Measurements from ENCODE around the gene TBX1.

The TBX1 gene

DNA sequence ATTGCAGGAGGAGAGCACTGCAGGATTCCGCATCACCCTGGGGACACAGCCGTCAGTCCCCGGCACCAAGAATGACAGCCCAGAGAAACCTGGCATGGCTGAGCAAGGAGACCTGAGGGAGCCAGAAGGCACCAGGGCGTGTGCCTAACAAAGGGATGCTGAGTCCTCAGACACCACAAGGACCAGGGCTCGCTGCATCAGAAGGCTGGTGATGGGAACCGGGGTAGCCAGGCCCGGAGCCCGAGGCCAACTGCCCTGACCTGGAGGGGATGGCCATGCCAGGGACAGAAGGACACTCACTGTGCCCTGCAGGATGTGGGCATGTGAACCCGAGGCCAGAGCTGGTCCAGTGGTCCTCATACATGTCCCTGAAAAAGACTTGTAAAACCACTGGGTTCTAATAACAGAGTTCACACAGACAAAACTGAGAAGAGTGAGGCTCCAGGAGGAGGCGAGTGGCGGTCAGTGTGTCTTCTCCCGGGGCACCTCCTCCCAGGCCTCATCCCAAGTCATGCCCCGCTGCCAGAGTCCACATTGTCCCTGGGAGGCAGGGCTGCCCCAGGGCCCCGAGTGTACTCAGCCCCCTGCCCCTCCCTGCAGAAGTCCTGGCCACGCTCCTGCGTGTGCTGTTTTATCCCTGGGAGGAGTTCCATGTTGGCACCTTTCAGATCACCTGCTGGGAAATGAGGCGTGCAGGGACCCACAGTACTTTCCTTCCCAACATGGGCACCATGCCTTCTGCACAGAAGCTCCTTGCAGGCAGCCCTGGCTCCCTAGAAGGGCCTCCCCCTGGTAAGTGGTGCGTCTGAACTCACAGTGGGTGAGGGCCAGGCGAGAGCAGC lies 42.5 kb downstream of the TBX1 start:
- TF ChIP-seq GATA2 (IDR thresholded peaks at IDR 0.05; ENCODE audit: low read depth, low read length) (no peak), GATA3 (IDR thresholded peaks at IDR 0.05; ENCODE audit: low read depth, low read length) (no peak)

DNA sequence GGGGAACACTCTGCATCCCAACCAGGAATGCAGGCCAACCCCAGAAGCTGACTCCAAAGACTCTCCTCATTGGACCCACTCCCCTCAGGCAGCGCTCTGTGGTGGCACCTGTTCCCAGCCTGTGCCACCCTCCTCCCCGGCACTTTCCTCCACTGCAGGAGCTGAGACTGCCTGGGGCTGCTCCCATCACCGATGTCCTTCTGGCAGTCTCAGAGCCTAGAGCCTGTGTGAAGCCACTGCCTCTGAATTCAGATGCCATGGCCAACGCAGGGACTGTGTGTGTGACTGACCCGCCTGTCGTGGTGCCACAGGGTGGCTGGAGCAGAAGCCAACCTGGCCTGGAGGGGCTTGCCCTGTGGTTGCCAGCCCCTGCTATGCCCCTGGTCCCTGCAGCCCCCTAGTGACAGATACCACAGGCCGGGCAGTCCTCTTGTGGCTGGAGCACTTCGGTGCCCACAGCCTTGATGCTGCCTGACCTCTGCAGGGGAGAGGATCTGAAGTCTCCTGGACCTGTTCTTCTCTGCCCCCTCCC lies 43.2 kb downstream of the TBX1 start:
- TF ChIP-seq GATA2 (IDR thresholded peaks at IDR 0.05; ENCODE audit: low read depth, low read length) (no peak), GATA3 (IDR thresholded peaks at IDR 0.05; ENCODE audit: low read depth, low read length) (no peak)

DNA sequence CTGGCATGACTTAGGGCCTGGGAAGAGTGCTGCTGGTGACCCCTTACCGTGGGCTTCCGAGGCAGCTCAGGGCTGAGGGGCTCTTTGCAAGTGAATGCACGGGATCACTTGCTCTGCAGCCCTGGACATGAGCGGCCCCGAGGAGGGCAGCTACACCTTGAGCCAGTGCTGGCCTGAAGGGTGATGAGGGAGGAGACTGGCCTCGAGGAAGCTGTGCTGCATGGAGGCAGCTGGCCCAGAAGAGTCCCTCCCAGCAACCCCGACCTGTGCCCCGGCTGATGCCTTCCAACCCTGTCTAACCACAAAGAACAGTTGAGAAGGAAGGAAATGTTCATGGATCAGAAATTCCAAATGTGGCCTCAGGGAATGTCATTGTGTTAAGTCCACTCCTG lies 45.2 kb downstream of the TBX1 start:
- TF ChIP-seq GATA3 (IDR thresholded peaks at IDR 0.05; ENCODE audit: low read depth, low read length) (no peak), GATA2 (IDR thresholded peaks at IDR 0.05; ENCODE audit: low read depth, low read length) (no peak)

DNA sequence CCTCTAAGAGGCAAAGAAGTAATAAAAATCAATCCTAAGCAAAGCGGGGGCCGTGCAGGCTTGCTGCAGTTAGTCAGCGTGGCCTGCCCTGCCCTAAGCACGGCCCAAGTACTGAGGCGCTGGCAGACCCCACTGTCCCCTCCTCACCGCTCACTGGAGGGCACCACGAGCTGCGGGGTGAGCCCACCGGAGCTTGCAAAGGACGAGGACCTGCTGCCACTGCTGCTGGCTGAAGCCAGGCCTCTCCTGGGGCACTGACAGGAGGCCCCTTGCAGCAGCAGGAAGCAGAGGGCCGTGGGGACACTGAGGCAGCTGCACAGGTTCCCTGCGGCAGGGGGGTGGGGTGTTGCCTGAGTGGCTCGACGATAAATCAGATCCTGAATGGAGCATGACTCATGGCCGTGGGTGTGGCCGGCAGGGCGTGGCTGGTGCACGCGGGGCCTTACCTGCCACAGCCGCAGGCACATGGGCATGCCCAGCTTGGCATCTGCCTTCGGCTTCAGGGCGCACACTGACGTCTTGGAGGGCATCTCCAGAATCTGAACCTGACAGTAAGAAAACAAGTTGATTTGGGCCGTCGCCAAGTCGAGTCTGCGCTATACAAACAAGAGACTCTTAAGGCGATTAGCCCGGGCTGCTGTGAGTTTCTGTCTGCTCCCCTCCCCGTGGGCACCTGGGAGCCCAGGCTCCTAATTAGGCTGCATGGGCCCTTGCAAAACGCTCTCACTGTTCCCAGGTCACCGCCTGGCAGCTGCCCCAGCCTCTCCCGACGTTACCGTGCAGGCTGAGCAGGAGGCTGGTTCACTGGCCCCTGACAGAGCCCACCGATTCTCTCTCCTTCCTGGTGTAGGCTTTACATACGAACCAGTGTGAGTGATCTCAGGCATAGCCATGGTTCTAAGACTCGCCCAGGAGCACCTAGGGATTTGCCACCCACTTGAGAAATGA lies 45.9 kb downstream of the TBX1 start:
- no peak for TF ChIP-seq GATA3 (IDR thresholded peaks at IDR 0.05; ENCODE audit: low read depth, low read length)
- TF ChIP-seq GATA2 (IDR thresholded peaks at IDR 0.05; ENCODE audit: low read depth, low read length): no peak

DNA sequence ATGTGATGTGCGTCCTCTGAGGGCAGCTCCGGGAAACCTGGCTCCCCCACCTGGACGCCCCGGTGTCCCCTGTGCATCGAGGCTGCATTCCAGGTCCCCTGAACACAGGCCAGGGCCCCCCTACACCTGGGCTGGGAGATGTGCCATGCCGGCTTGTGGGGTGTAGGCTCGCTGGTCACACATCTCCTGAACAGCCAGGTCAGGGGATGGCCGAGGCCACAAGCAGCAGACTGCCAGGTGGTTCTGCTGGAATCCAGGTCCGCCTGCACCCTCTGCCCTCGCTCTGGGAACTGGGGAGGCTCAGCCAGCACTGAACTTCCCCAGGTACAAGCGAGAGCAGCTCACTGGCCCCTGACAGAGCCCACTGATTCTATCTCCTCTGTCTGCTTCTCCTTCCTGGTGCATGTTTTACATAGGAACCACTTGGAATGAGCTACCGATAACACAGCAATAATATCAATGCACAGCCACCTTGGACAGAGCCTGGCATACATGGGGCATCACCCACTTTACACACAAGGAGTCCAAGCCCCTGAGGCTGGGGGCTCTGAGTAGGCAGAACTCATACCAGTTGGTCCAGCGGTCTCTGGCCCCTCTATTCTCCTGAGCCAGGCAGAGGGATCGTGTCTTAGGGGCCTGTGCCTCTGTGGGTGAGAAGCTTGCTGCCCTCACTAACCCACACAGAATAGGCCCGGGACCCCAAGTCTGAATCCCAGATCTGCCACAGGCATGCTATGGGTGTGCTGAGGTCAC lies 46.8 kb downstream of the TBX1 start:
- TF ChIP-seq GATA3 (IDR thresholded peaks at IDR 0.05; ENCODE audit: low read depth, low read length) (no peak), GATA2 (IDR thresholded peaks at IDR 0.05; ENCODE audit: low read depth, low read length) (no peak)

DNA sequence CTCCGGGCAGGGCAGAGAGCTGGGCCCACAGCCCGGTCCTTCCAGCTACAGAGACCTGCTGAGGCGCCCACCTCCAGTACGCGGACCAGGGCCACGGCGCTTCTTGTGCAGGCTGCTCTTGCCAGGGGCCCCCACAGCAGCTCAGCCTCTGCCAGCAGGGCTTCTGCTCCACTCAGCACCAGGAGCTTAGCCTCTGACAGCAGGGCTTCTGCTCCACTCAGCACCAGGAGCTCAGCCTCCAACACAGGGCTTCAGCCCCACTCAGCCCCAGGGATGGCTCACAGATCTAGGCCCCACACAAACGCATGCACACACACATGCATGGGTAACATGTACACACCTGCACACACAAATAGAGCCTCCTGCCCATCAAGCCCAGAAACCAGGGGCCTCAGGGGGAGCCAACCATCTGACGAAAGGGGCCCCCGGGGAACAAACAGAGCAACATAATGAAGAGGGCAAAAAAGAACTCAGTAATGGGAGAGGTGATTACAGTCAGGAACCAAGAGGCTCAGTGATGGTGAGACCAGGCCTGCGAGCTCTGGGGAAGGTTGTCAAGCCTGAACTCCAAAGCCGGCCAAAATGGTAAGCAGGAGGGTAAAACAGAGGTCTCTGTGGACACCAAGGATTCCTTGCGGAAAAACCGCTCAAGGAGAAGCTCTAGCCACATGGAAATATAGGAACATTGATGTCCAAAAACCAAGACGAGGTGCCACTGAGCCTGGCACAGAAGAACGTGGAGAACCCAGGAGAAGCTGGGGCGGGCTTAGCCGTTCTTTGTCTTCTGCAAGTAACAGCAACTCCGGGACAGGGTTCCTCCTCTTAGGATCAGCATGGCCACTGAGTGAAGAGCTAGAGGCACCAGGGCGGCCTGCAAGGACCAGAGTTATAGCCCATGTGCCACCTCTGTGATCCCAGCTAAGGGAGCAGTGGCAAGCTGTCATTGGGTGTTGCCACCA lies 47.6 kb downstream of the TBX1 start:
- no peak for TF ChIP-seq GATA2 (IDR thresholded peaks at IDR 0.05; ENCODE audit: low read depth, low read length)
- no peak for TF ChIP-seq GATA3 (IDR thresholded peaks at IDR 0.05; ENCODE audit: low read depth, low read length)

DNA sequence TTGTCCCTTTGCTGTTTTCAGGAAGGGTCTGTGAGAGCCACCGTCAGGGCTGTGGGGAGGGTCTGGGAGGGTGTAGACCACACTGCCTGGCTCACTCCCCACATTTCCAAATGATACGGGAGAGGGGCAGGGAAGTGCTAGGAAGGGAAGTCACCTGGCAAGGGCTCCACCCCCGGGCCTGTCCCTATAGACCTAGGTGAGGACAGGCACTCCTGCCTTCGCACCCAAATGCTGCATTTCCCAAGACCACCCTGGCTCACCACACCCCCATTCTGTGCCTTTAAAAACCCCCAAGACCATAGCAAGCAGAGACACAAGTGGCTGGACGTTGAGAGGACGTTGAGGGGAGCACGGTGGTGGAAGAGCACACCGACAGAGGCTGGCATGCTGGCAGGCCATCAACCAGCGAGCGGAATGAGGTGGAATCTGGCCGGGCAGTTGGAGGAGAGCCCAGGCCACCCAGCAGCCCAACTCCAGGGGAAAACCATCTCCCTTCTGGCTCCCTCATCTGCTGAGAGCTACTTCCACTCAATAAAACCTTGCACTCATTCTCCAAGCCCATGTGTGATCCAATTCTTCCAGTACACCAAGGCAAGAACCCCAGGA lies 48.4 kb downstream of the TBX1 start:
- no peak for TF ChIP-seq GATA3 (IDR thresholded peaks at IDR 0.05; ENCODE audit: low read depth, low read length)
- TF ChIP-seq GATA2 (IDR thresholded peaks at IDR 0.05; ENCODE audit: low read depth, low read length): no peak

DNA sequence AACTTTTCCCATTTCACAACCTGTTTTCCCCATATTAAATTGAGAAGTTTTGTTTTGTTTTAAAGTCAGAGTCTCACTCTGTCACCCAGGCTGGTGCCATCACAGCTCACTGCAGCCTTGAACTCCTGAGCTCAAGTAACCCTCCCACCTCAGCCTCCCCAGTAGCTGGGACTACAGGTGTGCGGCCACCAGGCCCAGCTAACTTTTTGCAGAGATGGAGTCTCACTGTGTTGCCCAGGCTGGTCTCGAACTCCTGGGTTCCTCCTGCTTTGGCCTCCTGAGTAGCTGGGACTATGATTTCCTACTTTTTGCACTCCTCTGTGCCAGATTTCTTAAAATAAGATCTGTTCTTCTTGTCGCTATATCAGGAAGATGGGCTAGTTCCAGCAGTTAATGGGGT lies 49.2 kb downstream of the TBX1 start:
- TF ChIP-seq GATA3 (IDR thresholded peaks at IDR 0.05; ENCODE audit: low read depth, low read length) (no peak), GATA2 (IDR thresholded peaks at IDR 0.05; ENCODE audit: low read depth, low read length) (no peak)

DNA sequence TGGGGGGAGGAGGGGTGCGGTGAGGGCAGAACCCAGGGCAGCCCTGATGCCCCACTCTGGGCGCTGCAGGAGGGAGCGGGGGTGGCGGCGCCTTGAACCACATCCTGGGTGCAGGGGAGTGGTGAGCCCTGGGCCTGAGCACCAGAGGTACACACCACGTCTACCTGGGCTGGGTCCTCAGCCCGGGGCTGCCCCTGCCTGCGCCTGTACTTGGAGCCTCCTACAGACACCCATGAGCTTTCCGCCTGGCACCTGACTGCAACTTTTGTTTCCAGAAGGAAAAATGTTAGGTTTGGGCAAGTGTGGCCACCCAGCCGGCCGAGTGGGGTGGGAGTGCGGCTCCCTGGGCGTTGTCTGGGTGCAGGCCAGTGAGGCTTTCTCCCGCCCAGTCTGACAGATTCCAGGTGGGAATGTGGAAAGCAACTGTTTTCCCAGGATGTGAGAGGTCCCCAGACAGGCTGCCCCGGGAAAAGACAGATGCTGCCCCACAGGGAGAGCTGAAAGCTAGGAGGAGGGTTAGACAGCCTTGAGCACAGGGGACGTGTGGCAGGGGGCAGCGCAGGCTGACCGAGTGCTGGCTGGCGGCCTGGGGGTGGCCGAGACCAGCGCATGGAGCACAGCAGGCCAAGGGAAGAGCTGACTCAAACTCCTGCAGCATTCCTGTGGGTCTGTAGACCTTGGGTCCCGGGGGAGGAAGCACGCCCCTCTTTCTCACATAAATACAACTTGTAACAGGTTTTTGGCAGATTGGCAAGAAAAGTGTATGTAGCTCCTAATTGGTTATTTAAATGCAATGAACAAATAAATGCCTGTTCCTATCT lies 50.0 kb downstream of the TBX1 start:
- no peak for TF ChIP-seq GATA3 (IDR thresholded peaks at IDR 0.05; ENCODE audit: low read depth, low read length)
- no peak for TF ChIP-seq GATA2 (IDR thresholded peaks at IDR 0.05; ENCODE audit: low read depth, low read length)

DNA sequence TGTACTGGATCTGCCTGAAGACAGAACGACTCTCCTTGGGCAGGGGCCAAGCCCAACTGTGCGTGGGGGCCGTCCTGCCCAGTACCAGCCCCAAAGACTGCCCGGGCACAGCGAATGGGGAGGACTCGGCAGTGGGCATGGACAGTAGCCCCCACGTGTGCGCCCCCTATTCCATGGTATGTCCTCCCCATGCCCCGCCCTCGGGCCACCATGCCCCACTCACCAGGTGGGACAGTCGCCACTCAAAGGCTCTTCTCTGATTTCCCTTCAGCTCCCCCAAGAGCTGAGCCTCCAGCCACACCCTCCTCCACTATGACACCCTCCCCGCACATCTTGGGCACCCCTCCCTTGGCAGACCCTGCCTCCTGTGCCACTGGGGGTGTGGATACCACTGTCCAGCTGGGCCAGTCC lies 50.6 kb downstream of the TBX1 start:
- no peak for TF ChIP-seq GATA2 (IDR thresholded peaks at IDR 0.05; ENCODE audit: low read depth, low read length)
- no peak for TF ChIP-seq GATA3 (IDR thresholded peaks at IDR 0.05; ENCODE audit: low read depth, low read length)
